Activated CD4-positive, alpha-beta T cell treated with anti-CD3 and anti-CD28 coated beads, Interleukin-2, amount 50 U/mL, for 16 hours (primary cell): ENCODE data around the gene SPAG17.

ENCODE experiments used
- DNase-seq: peaks from one replicate; pipeline ENCODE4 v3.0.0-alpha.2; 2020

The SPAG17 gene

DNA sequence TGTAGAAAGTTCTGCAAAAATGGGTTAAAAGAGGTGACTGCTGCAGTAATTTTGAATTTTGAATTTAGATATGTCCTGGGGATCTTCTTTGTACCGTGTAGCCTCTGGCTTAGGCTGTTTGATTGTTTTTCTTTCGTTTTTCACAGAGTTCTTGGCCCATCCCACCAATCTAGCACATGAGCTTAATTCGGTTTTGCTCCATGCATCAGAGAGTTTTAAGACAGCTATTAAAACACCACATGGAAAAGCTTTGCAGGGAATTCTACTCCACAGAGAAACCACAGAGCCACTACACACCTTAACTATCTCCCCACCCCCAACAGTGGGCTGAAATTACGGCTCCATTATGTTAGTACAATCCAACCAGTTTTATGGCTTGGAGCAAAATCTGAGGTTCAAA, 25.5 kb downstream of the SPAG17 start:
- no peak for DNase-seq

DNA sequence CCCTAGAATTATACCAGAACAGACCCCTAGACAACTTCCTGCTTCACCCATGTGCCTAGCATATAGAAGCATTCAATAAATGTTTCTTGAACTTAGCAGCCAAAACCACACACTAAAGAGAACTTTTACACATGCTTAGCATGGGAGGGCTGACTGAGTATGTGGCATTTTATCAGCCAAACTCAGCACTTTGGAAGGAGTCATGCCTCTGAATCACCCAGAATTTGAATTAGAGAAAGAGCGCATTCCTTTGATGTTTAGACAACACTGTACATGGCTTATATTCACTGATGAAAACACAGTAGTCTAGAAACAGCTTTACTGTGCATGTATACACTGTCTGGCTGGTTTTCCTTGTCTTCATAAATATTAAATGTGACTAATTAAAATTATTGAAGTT, 26.1 kb downstream of the SPAG17 start:
- no peak for DNase-seq

DNA sequence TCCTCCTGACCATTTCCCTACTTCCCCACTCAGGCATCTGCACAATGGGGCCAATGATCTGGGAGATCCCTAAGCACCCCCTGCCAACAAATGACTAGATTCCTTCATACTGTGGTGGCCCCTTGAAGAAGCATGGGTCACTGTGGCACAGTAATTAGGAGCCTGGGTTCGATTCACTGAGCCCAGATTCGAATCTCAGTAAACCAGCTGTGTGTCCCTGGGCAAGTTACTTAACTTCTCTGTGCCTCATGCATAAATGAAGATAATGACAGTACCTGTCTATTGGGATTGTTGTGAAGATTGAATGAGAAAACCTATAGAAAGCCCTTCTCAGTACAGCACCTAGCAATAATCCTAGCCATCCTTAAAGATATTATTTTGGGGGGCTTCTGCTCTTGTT, 27.5 kb downstream of the SPAG17 start:
- DNase-seq: no peak

DNA sequence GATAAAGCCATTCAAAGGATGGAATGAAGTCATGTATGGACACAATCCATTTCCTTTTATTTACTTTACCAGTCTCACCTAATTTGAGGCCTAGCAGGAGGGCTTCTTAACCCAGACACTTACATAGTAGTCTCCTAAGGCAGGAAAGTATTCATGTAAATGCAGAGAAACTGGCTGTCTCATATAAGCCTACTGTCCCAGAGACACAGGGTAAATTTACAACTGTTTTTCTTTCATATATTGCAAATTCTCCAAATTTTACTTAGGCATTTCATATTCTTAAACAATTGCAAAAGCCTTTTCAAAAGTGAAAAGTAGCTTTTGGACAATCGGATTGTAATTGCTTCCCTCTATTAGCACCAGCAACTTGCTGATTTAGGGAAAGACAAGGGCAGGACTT, 29.9 kb downstream of the SPAG17 start:
- DNase-seq: no peak

DNA sequence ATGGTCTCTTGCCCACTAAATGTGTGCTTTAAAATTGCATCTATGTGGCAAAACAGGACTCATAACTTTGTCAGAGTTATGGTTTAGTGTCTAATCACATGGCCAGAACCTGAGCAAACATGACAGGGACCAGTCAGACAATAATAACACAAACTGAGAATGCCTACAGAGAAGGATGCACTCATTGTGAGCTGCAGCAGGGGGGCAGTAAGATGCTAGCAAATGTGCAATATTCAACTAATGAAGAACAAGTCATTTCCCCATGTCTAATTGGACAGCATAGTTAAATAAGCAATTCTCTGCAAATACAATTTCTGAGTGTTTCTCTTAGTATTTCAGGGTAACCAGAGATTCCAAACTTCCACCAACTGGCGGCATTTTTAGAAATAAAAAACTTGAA, 30.8 kb downstream of the SPAG17 start:
- no peak for DNase-seq

DNA sequence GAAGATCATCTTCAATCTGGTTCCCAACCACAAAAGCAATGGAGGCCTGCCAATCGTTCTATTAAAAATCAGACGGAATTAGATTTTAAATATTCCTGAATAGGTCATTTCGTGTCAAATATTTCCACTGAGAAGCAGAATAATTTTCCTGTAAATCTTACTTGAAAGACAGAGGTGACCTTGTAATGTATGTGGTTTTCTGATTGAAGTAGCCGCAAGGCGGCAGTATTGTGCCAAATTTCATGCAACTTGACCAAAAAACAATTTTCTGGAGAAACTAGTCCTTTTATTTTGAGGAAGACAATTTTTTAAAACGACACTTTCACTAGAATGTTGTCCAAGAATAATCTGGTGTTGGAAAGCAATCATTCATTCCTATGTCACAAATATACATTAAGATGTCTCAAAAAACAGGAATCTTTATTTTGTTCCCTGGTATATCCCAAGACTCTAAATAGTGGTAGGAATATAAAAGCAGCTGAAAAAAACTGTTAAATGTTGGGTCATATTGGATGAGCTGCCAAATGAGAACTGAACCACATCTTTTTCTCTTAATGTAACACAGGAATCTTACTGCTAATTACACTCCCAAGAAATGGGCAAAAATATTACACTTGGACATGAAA, 33.6 kb downstream of the SPAG17 start:
- DNase-seq: peak; percentile 51

DNA sequence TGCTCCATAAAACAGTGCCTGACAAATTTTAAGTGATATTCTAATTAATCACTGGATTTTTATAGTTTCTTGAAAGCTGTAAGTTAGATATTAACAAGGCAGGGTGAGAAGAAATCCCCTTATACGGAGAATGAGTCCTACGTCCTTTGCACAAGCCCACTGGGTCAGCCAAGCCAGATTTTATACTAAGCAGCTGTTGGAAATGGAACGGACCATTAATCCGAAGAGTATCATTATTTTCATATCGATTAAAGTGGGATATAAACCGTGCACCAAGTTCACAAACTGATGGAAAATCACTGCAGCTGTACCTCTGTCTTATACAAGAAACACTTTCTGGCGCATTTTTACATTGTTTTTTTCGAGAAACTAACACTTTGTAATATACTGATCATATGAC, 35.2 kb downstream of the SPAG17 start:
- no peak for DNase-seq

DNA sequence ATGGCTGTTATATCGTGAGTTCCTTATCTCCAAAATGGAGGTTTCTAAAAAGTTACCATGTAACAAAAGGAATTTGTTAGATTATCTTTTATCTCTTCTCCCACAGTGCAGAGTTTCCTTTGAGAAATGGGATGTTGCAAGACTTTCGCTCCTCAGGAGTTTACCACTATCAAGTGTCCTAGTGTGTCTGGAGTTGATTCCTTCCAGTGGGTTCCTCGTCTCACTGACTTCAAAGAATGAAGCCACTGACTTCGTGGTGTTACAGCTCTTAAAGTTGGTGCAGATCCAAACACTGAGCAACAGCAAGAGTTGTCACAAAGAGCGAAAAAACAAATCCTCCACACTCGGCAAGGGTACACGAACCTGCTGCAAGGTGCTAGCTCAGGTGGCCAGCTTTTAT, 37.0 kb downstream of the SPAG17 start:
- DNase-seq: no peak

DNA sequence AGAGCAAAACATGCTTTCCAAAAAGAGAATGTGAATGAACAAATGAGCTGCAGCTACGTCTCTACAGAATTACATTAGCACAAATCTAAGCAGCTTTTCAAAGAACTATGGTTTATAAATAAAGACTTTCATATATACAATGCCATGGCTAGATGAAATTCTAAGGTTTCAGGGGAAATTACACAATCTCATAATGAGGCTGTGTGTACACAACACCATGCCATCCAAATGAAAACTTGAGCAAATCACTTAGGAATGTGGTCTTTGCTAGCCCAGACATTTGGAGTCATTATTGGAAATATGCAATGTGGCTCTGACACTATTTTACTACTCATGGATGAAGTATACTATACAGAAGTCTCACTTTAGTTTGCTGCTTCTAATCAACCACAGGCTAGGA, 37.5 kb downstream of the SPAG17 start:
- DNase-seq: no peak

DNA sequence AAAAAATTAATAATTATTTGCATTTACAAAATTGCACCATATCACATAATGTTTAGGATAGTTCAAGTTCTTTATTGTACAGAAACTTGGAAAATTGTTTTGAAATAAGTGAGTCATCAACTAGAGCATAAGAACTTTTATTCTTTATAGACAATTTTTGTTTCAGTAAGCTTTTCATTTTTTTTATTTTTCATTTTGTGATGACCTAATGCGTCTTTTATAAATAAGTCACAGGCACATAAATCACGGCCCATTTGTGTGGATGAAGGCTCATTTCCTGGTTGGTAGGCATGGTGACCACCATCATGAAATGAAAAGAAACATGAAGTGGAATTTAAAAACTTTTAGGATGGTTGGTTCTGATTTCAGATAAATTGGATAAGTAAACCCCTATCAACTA, 39.3 kb downstream of the SPAG17 start:
- no peak for DNase-seq

DNA sequence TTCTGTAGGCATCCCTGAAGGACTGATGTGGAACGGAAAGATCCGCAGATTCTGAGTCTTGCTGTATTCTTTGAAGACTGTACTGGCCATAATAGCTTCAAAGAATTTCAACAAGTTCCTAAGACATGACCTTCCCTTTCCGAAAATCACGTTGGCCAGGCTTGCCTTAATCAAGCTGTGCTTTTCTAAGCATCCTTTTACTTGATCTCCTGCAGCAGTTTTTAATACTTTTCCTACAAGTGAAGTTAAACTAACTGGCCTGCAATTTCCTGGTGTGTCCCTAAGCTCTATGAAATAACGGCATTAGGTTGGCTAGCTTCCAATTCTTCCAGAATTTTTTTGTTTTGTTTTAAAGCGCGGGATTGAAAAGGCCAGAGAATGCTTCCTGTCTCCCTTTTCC, 40.3 kb downstream of the SPAG17 start:
- no peak for DNase-seq

DNA sequence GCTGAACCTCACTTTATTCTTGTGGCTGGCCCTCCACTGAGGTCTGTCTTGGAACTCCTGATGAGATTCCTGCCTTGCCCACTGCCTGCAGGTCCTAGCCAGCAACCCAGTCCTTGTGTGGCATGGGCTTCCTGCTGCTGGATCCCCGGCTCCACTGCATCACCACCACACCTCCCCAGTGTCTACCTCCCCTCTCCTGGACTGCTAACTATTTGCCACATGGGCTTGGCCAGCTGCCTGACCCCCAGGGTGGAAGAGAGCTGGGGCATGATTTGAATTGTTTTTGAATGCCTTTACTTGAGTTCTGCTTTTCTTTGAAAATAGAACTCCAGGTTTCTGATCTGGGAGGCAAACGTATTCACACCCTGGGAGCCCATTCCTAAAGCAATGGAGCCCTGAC, 41.2 kb downstream of the SPAG17 start:
- DNase-seq: no peak

DNA sequence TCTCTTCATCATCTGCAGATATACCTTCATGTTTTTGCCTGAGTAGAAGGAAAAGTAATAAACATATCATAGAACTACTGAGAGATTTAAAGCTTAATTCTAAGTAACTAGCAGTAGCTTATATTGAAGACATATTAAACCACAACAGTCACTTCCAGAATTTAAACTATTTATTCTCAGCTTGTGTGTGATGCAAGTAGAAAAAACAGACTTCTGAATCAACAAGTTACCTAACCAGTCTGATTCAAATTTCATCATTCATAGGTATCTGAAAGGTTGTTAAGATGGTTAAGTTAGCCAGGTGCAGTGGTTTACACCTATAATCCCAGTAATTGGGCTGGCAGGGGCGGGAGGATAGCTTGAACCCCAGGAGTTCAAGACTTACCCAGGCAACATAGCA, 41.9 kb downstream of the SPAG17 start:
- no peak for DNase-seq

DNA sequence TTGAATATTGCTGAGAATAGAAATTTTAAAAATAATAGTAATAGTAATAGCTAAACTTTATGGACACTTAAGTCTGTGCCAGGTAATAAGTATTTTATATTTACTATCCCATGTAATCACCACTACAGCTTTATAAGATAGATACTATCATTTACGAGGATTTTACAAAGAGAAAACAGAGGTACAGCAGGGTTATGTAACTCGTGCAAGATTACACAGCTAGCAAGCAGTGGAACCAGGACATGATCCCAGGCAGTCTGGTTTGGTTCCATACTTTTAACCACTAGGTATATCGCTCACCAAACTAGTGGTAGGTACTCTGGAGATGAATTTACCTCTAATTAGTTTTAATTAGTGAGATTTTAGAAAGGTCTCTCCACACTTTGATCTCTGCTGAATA, 42.5 kb downstream of the SPAG17 start:
- DNase-seq: no peak

DNA sequence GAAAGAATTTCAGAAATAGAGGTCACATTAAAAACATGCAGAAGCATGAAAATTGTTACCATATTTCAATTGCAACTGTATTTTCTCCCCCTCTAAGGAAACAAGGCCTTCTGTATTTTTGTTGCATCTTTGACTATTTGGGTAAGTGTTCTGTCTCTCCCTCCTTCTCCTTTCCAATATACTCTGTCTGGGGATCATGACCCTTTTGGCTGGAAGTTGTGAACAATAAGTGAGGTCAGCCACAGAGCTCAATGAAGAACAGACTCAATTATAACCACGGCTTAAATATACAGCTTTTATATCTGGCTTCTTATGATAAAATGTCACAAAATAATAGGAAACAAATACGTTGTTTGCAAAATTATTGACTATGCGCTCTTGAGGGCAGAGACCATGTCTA, 47.1 kb downstream of the SPAG17 start:
- DNase-seq: no peak

DNA sequence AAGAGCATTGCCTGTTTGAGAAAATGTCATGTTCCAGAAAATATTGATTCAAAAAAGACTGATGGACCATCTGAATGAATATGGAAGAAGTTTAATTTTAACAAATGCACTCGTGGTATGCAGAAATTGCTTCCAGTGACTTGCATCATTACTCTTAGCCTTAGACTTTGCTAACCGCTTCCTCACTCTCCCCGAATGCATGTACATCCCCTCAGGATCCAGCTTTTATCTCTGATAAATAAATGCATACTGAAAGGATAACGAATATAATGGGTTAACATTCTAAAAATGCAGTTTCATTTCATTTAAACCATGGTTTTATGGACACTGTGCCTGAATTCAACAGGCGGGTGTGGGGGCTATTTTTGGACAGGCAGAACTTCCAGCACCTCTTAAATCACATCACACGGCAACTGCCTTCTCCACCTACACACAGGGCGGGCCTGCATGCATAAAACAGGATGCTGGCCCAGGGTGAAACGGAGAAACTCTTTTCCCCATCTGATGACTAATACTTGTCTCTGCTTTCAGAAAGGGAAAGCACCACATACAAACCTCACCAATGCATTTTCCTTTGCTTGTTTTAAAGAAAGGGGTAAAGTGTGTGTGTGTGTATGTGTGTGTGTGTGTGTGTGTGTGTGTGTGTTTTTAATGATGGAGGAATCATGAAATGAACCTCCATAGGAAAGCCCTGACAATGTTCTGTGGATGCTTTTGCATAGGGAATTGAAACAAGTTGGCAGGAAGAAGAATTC, 48.7 kb downstream of the SPAG17 start:
- DNase-seq: peak; percentile 68

DNA sequence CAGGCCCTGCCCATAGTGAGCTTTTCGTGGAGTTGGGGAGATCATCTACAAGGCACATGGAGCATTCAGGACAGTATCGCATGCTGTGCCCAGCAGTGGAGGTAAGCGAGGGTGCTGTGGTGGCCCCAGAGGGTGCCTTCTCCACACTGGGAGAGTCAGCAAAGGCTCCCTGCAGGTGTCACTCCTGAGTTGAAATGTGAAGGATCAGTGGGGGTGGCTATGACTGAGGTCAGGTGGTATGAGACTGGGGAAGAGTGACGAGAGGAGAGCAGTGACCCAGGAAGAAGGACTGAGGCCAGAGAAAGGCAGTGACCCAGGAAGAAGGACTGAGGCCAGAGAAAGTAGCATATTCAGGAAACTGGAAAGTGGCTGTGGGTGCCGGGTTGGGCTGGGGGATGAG, 53.0 kb downstream of the SPAG17 start:
- no peak for DNase-seq

DNA sequence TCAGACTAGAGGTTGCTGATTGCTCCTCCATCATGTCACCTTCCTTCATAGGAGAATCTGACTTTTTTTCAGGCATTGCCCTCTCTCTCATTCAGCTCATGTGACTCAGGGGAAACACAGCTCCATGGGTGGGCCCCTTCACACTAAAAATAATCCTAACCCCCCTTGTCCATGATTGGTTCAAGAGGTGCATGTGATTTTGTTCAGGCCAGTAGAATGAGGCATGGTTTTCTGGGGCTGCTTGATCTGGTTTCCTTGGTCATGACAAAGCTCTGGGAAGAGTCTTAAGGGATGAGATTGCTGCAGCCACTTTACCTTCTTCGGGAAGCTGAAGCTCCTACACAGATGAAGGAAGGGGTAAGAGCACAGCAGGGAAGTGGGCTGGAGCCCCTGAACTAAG, 56.3 kb downstream of the SPAG17 start:
- no peak for DNase-seq

DNA sequence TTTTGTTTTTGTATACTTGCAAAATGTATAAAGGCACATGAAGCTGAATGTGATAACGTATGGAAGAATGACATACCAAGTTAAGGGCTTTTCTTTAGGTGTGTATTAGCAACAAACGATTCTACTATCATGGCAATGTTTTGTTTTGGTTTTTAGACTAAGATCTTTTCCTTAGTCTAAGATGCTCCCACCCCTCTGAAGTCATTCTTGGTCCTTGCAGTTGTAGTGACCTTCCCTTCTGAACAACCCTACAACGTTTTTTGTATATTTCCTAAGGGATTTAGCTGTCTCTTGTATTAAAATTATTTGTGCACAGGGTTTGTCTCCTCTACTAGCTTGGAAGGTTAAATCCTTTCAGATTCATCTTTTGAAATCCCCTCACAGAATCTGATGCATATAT, 61.0 kb downstream of the SPAG17 start:
- no peak for DNase-seq

DNA sequence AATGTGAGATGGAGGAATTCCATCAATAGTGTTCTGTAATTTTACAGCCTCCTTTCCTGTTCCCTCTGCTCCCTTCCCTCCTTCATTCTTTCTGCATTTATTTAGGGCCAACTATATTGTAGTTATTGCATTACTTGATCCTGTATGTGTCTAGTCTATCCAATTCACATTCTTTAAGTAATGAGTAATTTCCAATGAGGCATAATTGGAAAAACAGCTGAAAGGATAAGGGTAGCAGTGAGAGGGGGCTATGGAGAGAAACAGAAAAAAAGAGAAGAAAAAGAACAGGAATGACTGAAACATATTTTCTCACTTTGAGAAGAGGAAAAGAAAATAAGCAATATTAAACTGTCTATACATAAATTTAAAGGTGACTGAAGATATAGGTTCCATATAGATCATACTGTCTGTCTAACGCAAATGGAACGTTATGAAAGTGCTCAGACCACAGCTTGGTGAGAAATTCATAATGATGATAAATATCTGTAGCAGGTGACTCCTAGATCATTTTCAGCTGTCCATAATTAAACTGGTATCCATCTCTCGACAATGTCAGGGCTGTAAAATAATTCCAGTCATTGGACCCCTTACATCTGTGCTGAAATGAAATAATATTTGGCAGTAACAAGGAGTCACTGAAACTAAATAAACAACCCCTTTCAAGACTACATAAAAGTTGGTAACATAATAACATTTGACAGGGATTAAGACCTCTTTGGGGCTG, 61.8 kb downstream of the SPAG17 start:
- DNase-seq: no peak

DNA sequence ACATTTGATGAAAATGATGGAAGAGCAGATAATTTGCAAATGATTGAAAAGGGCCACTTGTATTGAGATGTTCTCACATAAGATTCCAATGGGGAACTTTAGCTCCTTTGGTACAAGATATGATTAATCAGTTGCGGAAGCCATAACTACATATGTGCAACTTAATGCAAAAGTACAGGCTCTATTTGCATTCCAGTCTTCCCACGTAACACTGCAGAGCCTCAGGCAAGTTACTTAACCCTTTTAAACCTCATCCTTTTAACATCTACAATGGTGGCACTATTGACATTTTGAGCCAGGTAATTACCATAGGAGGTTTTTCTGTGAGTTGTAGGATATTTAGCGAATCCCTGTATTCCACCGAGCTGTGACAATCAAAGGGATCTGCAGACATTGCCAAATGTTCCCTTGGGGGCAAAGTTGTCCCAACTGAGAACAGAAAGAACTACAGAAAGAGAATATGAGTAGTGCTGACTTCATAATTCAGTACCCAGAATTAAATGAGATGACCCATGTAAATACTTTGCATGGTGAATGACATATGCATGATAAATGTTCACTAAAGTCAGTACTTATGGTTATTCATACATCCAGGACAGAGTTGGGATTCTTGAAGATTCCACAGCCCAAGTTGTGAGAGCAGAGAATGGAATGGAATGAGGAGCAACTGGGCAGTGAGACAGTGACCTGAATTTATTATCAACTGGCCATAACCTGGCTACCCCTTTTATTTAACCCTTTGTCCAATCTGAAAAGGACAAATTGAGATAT, 62.6 kb downstream of the SPAG17 start:
- DNase-seq: no peak

DNA sequence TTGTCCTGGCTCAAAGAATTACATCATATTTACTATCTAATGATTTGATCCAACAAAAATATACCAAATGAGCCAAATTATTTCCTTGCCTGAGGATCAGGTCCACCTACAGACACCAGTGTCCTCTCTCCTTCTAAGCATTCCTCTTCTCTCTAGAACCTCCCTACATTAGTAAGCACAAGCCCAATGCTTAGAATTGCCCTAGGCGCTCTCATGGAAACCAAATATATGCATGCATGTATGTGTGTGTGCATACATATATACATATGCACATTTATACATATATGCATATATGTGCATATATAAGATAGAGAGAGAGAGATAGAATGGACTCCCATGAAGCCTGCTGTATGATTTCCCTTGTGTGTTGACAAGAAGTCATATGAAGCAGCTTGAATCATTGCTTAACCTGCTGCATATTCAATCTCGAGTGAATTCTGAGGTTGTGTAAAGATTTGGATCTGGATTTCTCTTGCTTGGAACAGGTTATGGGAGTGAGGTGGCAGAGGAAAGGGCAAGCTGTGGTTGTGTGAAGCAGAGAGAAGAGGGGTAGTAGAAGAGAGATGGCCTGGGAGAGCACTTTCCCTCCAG, 66.1 kb downstream of the SPAG17 start:
- no peak for DNase-seq

DNA sequence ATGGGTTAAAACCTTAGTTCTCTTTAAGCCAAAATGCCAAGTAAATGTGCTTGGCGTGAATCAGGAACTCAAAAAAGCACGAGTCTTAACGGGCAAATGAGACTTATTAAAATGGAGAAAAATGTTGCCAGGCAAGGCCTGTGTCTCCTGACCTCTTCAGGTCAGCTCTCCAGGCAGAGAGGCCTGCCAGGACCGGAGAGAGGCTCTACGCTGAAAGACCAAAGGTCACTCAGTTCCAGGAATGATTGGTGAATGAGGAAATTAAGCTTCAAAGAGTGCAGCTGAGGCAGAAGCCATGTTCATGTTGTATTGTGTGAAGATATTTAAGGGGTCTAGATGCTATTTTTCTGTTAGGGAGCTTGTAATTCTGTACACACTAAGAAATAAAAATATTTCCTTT, 66.6 kb downstream of the SPAG17 start:
- no peak for DNase-seq
